MCF 10A (cell line): ENCODE data around the gene ERBB3. TPM values are rescaled to one million over a fixed set of nuclear protein-coding genes. Genes with fewer than 3 reads are reported as not detected.
"Not testable (repeated sequence)": the region's sequence is repeated elsewhere in the genome, so short reads cannot be mapped to it uniquely, and the experiment has no call there.

Experiments used
- BruUV-seq: library from RNA; stranded (reverse); fragments of 400-500 nt; replicated peaks from 2 replicates; lab custom pipeline; 2021; lab: Mats Ljungman, UMichigan
- CTCF ChIA-PET: fragments of 300-600 bp; sonication (Branson Sonifier 250); formaldehyde crosslinking; extraction: SDS; loops from one replicate; lab custom pipeline; 2021; ENCODE audit warnings: antibody characterized with exemption, inconsistent platforms; lab: Yijun Ruan, JAX
- POLR2A ChIA-PET: fragments of 300-600, 350-650 bp; sonication (Branson Sonifier 250); formaldehyde crosslinking; extraction: SDS; loops from one replicate; lab custom pipeline; 2020; ENCODE audit warnings: antibody characterized with exemption, inconsistent platforms; lab: Yijun Ruan, JAX
- DNase-seq: peaks from one replicate; pipeline ENCODE4 v3.0.0-alpha.2; 2018; ENCODE audit not compliant: unreplicated experiment
- H3K27ac Mint-ChIP-seq: one replicate; pipeline ENCODE4 v1.8.0; 2022; ENCODE audit warnings: mild to moderate bottlenecking, low read depth, mixed read lengths; ENCODE audit not compliant: unreplicated experiment
- H3K27me3 Mint-ChIP-seq: one replicate; pipeline ENCODE4 v1.8.0; 2022; ENCODE audit warnings: mixed read lengths; ENCODE audit not compliant: insufficient read depth, unreplicated experiment
- H3K36me3 Mint-ChIP-seq: one replicate; pipeline ENCODE4 v1.8.0; 2022; ENCODE audit warnings: mild to moderate bottlenecking, moderate library complexity, mixed read lengths; ENCODE audit not compliant: insufficient read depth, unreplicated experiment
- H3K4me1 Mint-ChIP-seq: one replicate; pipeline ENCODE4 v1.8.0; 2022; ENCODE audit warnings: mixed read lengths; ENCODE audit not compliant: insufficient read depth, unreplicated experiment
- H3K4me3 Mint-ChIP-seq: one replicate; pipeline ENCODE4 v1.8.0; 2022; ENCODE audit warnings: mild to moderate bottlenecking, moderate library complexity, mixed read lengths; ENCODE audit not compliant: unreplicated experiment
- H3K9me3 Mint-ChIP-seq: one replicate; pipeline ENCODE4 v1.8.0; 2022; ENCODE audit warnings: mixed read lengths; ENCODE audit not compliant: unreplicated experiment
- CTCF ChIP-seq: fragments of 200-600 bp; IDR thresholded peaks from one replicate; pipeline ENCODE4 v1.8.0; 2022; ENCODE audit warnings: antibody characterized with exemption, mild to moderate bottlenecking; ENCODE audit not compliant: unreplicated experiment
- intact Hi-C: fragments of 100-400 bp; cut with micrococcal nuclease; formaldehyde crosslinking; loops from 2 replicates; pipeline ENCODE4 v1.14.1; 2022
- total RNA-seq: library from RNA; stranded (reverse); gene quantifications from 2 replicates; pipeline ENCODE4 v1.2.3, GENCODE V29; 2022

The ERBB3 gene
- total RNA-seq, 1 experiment from 2014 or later, result 3.7 TPM

DNA sequence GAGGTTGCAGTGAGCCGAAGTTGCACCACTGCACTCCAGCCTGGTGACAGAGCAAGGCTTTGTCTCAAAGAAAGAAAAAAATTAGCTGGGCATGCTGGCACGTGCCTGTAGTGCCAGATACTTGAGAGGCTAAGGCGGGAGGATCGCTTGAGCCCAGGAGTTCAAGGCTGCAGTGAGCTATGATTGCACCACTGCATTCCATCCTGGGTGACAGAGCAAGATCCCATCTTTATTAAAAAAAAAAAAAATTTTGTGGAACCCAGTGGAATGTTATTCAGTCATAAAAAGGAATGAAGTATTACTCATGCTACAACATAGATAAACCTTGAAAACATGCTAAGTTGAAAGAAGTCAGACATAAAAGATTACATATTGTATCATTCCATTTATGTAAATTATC lies 8.3 kb upstream of the ERBB3 start:
- CTCF ChIA-PET, result interaction anchor here (0.7 kb wide), 1 partner anchor 100 kb away, joined by 3 read pairs; no protein-coding TSS in a partner anchor
- no TSS peak for BruUV-seq

GRCh38 chr12:56074396-56074795 lies 5.6 kb upstream of the ERBB3 start:
- Mint-ChIP-seq H3K9me3 (no peaks in the 10 kb centered on the region), H3K36me3 (no peaks in the 10 kb centered on the region), H3K4me1 (peaks cover 6% of the 10 kb centered on the region), H3K27ac (no peak overlapping the region), H3K4me3 (no peak overlapping the region), H3K27me3 (no peaks in the 10 kb centered on the region)
- BruUV-seq, result no TSS peak
- POLR2A ChIA-PET, result interaction anchor here (0.5 kb wide), 1 partner anchor 1897 kb away, joined by 3 read pairs; no protein-coding TSS in a partner anchor
- CTCF ChIA-PET, result interaction anchor here (0.6 kb wide), 1 partner anchor 18 kb away, joined by 3 read pairs; no protein-coding TSS in a partner anchor
- DNase-seq, result no peak
- intact Hi-C loops, result no loop called here
- no peak for TF ChIP-seq CTCF

More for the DNA sequence above, 8.3 kb upstream of the ERBB3 start:
- peaks cover 6% of the 10 kb centered on the region for H3K4me1 Mint-ChIP-seq
- H3K4me3 Mint-ChIP-seq, result no peak overlapping the region
- DNase-seq, result no peak
- H3K36me3 Mint-ChIP-seq, result no peaks in the 10 kb centered on the region
- H3K9me3 Mint-ChIP-seq, result no peaks in the 10 kb centered on the region
- no peak overlapping the region for H3K27ac Mint-ChIP-seq
- no peaks in the 10 kb centered on the region for H3K27me3 Mint-ChIP-seq
- intact Hi-C loops, result no loop called here
- no peak for TF ChIP-seq CTCF
- POLR2A ChIA-PET, result interaction anchor here (1.0 kb wide), 1 partner anchor 33 kb away, joined by 5 read pairs; the partner anchor contains the start of gene PA2G4

- intact Hi-C loops, result loop anchor here (2.0 kb wide), 2 partner anchors 31 to 81 kb away; partner anchors contain the start of gene SUOX
- not testable (repeated sequence) for H3K36me3 Mint-ChIP-seq, BruUV-seq, H3K4me1 Mint-ChIP-seq, H3K9me3 Mint-ChIP-seq, DNase-seq, H3K27ac Mint-ChIP-seq, H3K4me3 Mint-ChIP-seq, H3K27me3 Mint-ChIP-seq
- ChIA-PET CTCF (interaction anchor here (0.6 to 2.5 kb wide), 5 partner anchors 26 to 66 kb away, joined by 4 to 11 read pairs (median 7); partner anchors contain the start of gene PA2G4), POLR2A (interaction anchor here (0.6 to 2.0 kb wide), 4 partner anchors 26 to 357 kb away, joined by 3 to 12 read pairs (median 3); partner anchors contain the start of genes DNAJC14, ESYT1 and PA2G4)
Measured at GRCh38 chr12:56077966-56078365, 2.0 kb upstream of the ERBB3 start.

DNA sequence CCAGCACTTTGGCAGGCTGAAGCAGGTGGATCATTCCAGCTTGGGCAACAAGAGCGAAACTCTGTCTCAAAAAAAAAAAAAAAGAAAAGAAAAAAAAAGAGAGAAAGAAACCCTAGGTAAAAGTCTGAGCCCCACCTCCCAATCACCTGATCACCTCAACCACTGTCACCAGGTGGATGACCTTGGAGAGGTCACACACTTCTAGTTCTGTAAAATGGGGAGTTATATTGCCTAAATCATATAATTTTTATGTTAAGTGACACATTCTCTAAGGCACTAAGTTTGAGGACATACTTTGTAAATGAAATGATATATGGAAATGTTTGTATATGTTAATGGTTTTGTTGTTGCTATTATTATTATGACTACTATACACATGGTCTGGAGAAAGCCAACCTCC lies 1.5 kb upstream of the ERBB3 start:
- CTCF ChIA-PET, result interaction anchor here (0.6 to 2.5 kb wide), 7 partner anchors 17 to 67 kb away, joined by 3 to 11 read pairs (median 4); partner anchors contain the start of genes PA2G4 and ZC3H10
- no peaks in the 10 kb centered on the region for H3K4me1 Mint-ChIP-seq
- POLR2A ChIA-PET, result interaction anchor here (0.6 to 3.0 kb wide), 7 partner anchors 25 to 358 kb away, joined by 3 to 66 read pairs (median 6); partner anchors contain the start of genes DNAJC14, PA2G4, RPL41 and SUOX
- peak overlapping the region; percentile 87 for H3K4me3 Mint-ChIP-seq
- H3K27me3 Mint-ChIP-seq, result no peaks in the 10 kb centered on the region
- H3K9me3 Mint-ChIP-seq, result no peaks in the 10 kb centered on the region
- intact Hi-C loops, result loop anchor here (2.0 kb wide), 2 partner anchors 32 to 82 kb away; partner anchors contain the start of gene SUOX
- no TSS peak for BruUV-seq
- no peaks in the 10 kb centered on the region for H3K36me3 Mint-ChIP-seq
- DNase-seq, result no peak
- no peak for TF ChIP-seq CTCF
- no peak overlapping the region for H3K27ac Mint-ChIP-seq
